ENCODE data around the gene FOXO3. TPM values are rescaled to one million over a fixed set of nuclear protein-coding genes. Genes with fewer than 3 reads are reported as not detected.
A peak's percentile ranks its signal among the peaks of the same experiment; 100 is the strongest.

The FOXO3 gene
- total RNA-seq, 1 experiment from 2014 or later, result 10.9 TPM

DNA sequence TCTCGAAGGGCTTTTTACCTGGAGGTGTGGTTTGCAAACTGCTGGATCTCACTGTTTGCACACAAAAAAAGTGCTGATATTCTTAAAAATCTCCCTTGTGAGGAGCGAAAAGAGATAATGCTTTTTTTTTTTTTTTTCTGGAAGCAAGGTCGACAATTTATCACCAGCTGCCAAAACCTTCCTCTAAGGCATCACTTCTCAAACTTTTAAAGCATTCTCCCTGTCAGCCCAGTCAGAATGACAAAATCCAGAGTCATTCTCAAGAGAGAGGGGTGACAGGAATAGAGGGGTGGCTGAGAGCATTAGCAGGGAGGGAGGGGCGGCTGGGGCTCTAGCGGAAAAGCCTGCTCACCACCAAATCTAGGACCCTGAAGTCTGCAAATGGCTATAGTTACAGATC, 150.4 kb downstream of the FOXO3 start:
- no peak for DNase-seq (ENCODE audit: low spot score)

DNA sequence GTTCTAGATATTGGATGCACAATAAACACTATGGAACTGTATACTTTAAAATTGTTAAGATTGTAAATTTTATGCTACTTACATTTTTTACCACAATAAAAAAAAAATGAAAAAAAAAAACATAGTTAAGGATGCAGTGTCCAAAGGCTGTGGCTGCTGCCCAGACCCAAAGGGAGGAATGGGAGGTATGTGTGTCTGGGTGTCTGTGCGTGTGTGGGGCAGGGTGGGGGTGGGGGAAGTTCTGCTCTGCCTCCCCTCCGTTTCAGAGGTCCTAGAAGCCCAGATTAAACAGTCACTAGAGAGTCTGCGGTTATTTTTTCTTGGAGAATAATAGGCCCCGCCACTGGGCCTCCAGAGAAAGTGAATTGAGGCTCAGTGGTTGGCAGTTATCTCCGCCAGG, 151.1 kb downstream of the FOXO3 start:
- DNase-seq (ENCODE audit: low spot score), result no peak

DNA sequence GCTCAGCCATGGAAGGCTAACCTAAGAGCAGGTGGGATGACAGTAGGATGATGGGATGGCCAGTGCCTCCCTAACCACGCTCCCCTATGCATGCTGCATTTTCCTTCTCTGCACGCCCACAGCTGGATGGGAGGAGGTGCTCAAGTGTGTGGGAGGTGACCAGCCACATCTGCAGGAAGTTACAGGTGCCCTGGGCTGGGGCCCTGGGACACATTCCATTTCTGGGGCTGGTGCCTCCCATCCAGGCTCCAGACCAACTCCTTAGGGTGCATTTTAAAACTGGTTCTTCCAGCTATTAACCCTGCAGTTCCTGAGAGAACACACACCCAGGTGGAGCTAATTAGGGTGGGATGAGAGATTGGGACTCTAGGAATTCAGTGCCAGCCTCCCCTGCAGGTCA, 152.2 kb downstream of the FOXO3 start:
- no peak for DNase-seq (ENCODE audit: low spot score)

DNA sequence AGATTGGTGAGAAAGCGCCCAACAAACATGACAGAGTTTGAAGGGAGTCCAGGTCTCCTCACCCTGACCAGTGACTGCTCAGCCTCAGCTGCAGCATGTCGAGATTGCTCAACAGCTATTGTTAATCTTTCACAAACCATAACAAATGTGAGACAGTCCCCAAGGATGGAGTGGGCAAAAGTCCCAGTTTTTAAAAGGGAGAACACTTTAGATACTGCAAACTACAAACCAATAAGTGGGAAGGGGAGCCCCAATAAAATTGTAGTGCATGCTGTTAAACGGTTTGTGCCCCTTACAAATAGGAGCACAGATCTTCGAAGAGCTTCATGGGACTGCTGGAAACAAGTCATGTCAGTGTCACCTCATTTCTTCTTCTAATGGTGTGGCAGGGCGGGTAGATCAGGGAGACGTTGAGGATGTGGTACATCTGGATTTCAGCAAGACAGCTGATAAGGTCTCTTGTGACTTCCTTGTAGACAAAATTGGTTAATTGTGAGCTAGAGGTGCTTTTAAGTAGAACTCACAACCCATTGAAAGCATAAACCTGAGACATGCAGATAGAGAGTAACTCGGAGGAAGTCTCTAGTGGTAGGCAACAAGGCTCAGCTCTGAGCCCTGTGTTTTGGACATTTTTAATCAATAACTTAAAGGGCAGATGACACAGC, 153.5 kb downstream of the FOXO3 start:
- no peak for DNase-seq (ENCODE audit: low spot score)

DNA sequence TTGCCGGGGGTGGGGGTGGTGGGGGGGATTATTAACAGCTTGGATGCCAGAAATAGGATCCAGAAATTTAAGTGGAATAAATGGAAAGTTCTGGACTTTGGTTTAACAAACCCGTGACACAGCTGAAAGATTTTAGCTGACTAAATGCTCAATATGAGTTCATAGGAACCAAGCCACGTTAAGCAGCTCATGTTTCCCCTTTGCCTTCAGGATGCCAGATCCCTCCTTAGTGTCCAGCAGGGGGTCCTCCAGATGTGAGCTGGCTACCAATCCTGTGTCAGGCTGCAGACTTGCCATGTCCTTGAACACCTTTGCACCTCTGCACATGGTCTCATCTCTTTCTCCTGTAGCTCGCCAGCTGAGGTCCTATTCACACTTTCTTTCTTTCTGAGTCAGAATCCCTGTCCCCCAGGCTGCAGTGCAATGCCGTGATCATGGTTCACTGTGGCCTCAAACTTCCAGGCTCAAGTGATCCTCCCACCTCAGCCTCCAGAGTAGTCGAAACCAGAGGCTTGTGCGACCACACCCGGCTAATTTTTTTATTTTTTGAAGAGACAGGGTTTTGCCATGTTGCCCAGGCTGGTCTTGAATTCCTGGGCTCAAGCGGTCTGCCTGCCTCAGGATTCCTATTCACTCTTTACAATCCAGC, 154.2 kb downstream of the FOXO3 start:
- no peak for DNase-seq (ENCODE audit: low spot score)

DNA sequence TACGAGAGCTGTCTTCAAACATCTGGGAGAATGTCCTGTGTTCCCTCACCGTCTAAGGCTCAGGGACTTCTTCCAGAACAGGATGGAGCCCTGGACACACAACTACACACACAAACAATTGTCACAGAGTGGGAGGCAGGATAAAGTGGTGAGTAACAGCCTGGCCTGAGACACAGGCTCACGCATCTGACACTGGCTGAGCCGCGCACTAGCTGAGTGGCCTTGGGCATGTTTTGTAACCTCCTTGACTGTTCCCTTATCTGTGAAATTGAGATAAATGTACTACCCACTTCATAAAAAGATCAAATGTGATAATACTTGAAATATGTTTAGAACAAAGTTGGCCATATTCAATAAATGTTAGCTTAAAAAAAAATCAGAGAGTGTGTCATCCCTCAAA, 155.1 kb downstream of the FOXO3 start:
- DNase-seq (ENCODE audit: low spot score), result no peak

DNA sequence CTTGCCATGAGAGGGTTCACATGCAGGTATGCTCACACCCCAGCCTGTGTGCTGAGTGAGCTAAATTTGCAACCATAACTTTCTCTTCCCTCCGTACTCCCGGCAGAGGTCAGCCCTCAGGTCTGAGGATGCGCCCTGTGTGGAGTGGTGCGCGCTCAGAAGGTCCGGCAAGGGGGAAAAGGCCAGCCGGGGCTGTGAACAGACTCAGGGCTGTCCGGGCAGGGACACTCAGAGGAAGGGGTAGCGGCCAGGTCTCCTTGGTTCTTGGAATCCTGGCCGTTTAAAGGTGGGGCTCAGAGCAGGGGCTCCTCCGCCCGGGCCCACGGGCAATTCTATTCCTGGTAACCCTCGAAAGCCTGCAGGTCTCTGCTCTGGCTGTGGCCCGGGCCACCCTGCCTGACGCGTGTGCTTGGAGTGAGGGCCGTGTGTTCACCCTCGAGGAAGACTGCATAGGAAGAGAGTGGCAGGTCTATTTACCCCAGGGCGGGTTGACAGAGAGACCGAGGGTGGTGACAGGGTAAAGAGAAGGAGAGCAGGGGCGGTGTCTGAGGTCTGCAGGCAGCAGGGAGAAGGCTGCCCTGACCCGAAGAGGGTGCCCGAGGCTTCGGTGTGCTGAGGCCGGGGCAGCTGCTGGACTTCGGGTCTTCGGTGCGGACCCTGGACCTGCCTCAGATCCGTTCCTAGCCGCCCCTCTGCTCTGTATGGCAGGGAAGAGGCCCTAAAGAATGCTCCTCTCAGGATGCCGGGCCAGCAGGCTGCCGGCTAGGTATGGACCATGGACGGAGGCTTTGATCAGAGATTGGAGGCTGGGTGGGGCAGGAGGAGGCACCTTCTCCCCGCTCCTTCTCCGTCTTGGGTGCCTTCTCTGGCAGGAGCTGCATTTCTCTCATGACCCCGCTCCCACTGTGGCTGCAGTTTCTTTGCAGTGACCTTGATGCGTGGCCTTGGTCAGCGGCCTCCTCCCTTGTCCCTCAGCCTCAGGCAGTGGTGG, 156.4 kb downstream of the FOXO3 start:
- no peak for DNase-seq (ENCODE audit: low spot score)

DNA sequence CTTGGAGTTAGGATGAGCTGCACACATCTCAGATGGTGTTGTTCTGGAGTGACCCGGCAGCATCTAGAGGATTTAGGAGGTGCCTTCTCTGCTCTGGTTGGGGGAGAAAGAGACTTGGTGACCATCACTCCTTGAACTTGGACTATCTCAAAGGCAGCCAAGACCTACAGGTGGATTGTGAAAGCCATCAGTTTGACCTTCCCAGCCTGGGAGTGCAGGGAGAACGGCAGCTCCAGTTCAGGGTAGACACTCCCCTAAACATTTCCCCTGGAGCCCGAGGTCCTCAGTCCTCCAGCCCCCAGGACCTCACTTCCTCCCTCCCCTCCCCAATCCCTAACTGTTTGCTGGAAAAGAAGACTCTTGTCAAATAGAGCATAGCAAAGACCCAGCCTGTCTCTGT, 158.8 kb downstream of the FOXO3 start:
- DNase-seq (ENCODE audit: low spot score), result no peak

DNA sequence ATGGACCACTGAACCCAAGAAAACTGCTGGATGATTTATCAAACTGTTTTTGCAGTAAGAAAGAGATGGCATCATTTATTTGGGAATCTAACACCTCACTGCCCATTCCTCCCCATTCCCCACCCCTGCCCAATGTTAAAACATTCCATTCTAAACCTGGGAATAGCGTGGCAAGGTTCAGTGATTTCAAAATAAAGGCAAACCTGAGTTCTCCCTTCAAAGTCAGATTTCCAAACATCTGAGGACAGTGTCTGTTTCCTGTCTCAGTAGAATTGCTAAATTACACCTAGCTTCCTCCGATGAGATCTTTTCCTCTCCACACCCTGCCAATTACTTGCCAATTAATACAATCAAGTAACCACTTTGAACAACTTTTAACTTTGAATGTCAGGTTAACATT, 160.1 kb downstream of the FOXO3 start:
- no peak for DNase-seq (ENCODE audit: low spot score)

DNA sequence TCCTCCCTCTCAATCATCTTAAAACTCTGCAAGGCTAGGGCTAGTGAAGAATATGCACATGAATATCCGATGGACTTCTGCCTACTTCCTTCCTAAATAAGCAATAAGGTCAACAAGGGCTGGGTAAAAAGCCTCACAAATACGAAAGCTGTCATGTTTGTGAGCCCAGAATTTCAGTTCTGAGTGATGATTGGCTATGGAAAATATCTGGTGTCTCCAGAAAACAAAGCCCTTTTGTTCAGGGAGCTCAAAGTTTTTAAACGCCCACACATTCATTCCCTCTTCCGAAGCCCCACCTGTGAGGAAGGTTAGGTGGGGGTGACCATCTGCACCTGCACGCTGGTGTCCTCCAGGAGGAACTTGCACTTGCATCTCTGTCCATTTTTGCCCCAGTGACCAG, 160.6 kb downstream of the FOXO3 start:
- no peak for DNase-seq (ENCODE audit: low spot score)

DNA sequence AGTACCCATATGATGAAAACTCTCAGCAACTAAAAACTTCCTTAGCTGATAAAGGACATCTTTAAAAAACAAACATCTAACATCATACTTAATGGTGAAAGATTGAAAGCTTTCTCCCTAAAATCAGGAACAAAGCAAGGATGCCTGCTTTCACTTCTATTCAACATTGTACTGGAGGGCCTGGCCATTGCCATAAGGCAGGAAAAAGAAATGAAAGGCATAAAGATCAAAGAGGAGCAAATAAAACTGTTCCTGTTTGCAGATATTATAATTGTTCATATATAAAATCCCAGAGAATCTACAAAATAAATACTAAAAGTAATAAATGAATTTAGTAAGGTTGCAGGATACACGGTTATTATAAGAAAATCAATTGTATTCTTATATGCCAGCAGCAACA, 162.9 kb downstream of the FOXO3 start:
- DNase-seq (ENCODE audit: low spot score), result no peak

DNA sequence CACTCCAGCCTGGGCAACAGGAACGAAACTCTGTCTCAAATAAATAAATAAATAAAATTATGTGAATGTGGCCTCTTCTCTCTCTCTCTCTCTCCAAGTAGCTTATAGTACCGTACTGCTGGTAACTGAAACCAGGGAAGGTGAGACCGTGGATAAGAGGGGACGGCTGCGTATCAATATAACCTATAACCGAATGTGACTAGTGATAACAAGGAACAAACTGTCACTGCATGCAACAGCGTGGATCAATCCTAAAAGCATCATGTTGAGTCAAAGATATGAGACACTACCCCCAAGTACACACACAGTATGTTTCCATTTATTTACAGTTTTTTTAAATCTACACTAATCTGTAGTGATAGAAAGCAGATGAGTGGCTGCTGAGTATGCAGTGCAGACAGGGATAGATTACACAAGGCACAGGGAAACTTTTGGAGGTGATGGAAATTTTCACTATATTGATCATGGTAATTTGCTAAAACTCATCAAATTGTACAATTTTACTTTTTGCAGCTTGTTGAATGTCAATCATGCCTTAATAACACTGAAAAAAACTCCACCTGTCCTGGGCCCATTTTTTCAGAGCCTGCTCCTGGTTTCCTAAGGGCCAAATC, 166.1 kb downstream of the FOXO3 start:
- DNase-seq (ENCODE audit: low spot score), result no peak

DNA sequence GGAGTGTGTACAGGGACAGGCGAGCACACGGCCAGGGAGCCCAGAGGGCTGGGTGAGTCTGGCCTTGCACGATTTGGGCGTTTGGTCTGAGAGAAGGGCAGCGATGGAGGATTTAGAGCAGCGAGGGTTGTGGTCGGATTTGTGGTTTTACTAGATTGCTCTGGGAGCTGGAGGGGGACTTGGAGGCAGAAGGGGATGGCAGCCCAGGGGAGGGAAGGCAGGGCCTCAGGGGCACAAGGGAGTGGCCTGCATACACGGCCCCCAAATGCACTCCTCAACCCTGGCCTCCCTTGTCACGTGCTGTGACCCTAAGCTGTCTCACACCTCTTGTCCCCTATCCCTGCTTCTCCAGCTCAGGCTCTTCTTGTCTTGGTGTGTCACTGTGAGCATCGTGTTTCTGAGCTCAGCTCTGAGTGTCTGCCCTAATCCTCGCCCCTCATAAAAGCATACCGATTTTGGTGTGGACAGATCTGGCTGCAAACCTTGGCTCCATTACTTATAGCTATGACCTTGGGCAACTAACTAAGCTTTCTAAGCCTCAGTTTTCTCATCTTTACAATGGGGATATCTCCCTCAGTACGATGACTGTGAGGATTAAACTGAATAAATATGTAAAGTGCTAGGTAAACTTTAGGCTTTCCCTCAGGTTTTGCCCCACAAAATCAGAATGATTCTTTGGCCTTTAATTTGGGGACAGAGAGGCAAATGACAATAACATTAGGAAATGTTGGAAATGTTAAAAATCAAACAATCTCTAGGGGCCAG, 167.4 kb downstream of the FOXO3 start:
- no peak for DNase-seq (ENCODE audit: low spot score)

DNA sequence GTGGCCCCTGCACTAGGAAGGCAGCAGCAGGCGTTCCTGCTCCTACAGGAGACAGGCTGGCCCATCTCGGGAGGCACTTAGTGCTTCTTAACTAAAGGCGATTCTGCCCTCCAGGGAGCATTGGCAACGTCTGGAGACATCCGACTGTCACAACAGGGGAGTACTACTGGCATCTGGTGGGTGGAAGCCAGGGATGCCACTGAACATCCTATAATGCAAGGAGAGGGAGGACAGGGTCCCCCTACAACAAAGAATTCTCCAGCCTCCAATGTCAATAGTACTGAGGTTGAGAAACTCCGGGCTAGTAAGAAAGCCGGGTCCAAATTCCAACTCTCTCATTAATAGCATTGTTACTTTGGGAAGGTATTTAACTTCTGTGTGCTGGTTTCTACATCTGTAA, 168.1 kb downstream of the FOXO3 start:
- no peak for DNase-seq (ENCODE audit: low spot score)

DNA sequence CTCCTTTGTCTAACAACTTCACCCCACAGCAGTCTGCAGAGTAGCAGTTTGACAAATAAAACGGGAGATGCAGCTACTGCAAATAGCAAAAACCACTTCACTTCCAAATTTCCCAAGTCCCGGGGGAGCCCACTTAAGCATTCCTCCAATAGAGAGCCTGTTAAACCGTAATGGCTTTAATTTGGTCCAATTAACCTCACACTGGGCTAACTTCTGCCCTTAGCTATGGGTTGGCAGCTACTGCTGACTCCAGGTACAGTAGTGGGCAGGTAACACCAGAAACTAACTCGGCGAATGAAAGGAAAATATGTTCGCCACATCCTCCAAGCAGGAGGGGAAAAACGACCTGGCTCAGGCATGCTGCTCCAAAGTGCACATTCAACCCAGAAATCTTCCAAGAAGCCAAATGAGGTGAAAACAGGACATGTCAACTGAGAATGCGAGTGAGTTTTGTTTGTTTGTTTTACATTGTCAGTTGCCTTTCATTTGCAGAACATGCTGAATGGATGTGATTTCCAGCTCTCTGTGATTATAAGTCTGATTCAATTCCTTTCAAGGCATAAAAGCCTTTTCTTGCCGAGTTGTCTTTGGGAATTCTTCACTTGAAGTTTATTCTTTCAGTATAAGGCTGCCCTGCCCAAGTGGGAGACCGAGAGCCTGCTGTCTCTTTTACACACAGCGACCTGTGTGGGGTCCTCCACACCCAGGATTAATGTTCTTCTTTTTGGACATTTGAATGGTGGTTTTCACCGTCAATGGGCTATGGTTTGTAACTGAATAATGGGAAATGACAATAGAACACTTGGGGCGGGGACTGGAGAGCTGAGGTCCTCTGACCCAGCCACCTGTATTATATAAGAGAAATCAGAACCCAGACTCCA, 170.2 kb downstream of the FOXO3 start:
- DNase-seq (ENCODE audit: low spot score), result no peak

DNA sequence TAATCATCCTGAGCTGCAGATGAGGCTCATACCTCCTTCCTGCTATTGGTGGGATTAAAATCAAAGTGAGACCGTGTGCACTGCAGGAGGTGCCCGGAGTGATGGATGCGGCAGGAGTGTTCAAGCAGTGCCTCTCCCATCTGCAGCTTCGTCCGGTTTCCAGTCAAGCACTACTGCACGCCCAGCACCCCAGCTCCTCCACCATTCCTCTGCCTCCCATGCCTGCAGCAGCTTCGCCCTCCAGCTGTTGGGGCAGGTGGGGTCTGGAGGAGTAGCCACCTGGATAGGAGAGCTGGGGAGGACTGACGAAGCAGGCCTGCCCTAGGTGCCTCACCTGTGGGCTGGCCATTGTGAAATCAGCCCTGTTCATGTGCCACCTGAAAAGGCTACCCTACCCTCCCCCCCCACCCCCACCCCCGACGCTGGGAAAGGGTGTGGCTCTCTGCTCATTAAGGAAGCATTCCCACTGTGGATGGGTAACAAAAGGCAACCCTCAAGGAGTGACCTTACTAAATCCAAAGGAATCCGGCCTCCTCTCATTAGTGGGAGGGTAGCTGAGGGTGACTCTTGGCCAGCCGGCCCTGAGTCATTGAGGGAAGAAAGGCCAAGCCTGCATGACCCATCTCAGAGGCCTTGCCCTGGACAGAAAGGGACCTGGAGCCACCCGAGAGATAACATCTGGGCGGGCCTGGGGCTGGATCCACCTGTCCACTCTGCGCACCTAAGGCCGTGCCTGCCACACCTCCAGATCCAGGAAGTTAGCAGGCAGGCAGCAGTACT, 171.6 kb downstream of the FOXO3 start:
- peak; percentile 93 for DNase-seq (ENCODE audit: low spot score)

DNA sequence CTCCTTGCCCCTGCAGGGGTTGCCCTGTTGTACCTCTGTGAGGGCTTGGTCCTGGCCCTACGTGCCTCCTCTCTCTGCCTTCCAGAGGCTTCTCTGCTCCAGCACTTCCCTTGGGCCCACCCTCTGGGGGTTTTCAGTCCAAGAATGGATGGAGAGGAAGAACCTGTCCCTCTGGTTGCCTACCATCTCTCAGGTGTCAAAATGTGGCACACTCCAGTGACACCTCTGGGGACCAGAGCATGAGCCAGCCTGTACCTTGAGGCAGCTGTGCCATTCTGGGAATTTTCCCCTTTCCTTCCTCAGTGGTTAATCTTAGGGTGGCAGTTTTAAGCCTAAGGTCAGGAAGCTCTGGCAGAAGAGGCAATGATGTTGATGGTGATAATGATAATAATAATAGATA, 172.3 kb downstream of the FOXO3 start:
- DNase-seq (ENCODE audit: low spot score), result no peak

DNA sequence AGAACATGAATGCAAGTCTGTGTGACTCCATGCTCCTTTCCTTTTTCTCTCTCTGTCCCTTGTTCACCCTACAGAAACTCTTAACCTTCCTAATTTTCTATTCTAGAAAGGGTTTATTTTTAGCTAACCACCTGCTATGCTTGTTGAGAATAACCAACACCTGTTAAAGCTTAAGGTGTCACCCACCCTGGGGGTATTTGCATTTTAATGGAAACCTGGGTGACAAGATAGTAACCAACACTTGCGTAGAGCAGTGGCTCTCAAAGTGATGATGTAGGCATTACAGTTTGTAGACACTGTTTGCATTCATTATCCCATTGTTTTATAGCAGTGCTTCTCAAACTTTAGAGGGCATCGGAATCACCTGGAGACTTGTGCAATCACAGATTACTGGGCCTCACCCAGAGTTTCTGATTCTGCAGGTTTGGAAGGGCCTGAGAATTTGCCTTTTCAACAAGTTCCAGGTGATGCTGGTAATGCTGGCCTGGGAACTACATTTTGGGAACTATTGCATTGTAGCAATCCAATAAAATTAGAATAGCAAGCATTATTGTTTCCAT, 173.1 kb downstream of the FOXO3 start:
- DNase-seq (ENCODE audit: low spot score), result no peak
